ENCODE results near the gene ZDHHC14. TPM values are rescaled to one million over a fixed set of nuclear protein-coding genes. Genes with fewer than 3 reads are reported as not detected.
A peak's percentile ranks its signal among the peaks of the same experiment; 100 is the strongest.

ZDHHC14 gene
- total RNA-seq, 3 donors from 2014 or later = 9.1 to 10.5 (median 10.0) TPM

GRCh38 chr6:157556144-157556645 is 175.2 kb downstream of the ZDHHC14 start:
- DNase-seq (no peak), ATAC-seq (no peak)
- H3K4me3 ChIP-seq = no peak overlapping the region
- peaks cover 6% of the 10 kb centered on the region for H3K4me1 ChIP-seq (ENCODE audit: low read depth)
- no peak for TF ChIP-seq CTCF (IDR thresholded peaks at IDR 0.05)
- no peaks in the 10 kb centered on the region for H3K9me3 ChIP-seq
- no peaks in the 10 kb centered on the region for H3K36me3 ChIP-seq (ENCODE audit: low read depth)
- intact Hi-C loops (cut with DNase I, micrococcal nuclease) = no loop called here

- H3K36me3 ChIP-seq (ENCODE audit: low read depth) = no peaks in the 10 kb centered on the region
- H3K9me3 ChIP-seq = no peaks in the 10 kb centered on the region
- H3K4me3 ChIP-seq = no peak overlapping the region
- ATAC-seq = peak; percentile 56
- DNase-seq = no peak
- H3K4me1 ChIP-seq (ENCODE audit: low read depth) = peaks cover 6% of the 10 kb centered on the region
- intact Hi-C loops (cut with DNase I, micrococcal nuclease) = no loop called here
- no peak for TF ChIP-seq CTCF (IDR thresholded peaks at IDR 0.05)
These were observed 175.9 kb downstream of the ZDHHC14 start for GRCh38 chr6:157556671-157557430.

GRCh38 chr6:157557559-157557958 is 176.6 kb downstream of the ZDHHC14 start:
- Histone ChIP-seq H3K9me3 (no peaks in the 10 kb centered on the region), H3K4me1 (ENCODE audit: low read depth) (peaks cover 6% of the 10 kb centered on the region), H3K4me3 (no peak overlapping the region), H3K36me3 (ENCODE audit: low read depth) (no peaks in the 10 kb centered on the region)
- no peak for DNase-seq
- peak; percentile 59 for ATAC-seq
- TF ChIP-seq CTCF (IDR thresholded peaks at IDR 0.05) = no peak
- intact Hi-C loops (cut with DNase I, micrococcal nuclease) = no loop called here

GRCh38 chr6:157558049-157558448 is 177.1 kb downstream of the ZDHHC14 start:
- ATAC-seq (no peak), DNase-seq (no peak)
- Histone ChIP-seq H3K36me3 (ENCODE audit: low read depth) (no peaks in the 10 kb centered on the region), H3K4me3 (no peak overlapping the region), H3K9me3 (no peaks in the 10 kb centered on the region), H3K4me1 (ENCODE audit: low read depth) (peaks cover 6% of the 10 kb centered on the region)
- no peak for TF ChIP-seq CTCF (IDR thresholded peaks at IDR 0.05)
- intact Hi-C loops (cut with DNase I, micrococcal nuclease) = no loop called here

GRCh38 chr6:157558487-157559200 is 177.7 kb downstream of the ZDHHC14 start:
- intact Hi-C loops (cut with DNase I, micrococcal nuclease) = no loop called here
- ATAC-seq (no peak), DNase-seq (no peak)
- Histone ChIP-seq H3K36me3 (ENCODE audit: low read depth) (no peaks in the 10 kb centered on the region), H3K9me3 (no peaks in the 10 kb centered on the region), H3K4me1 (ENCODE audit: low read depth) (peaks cover 6% of the 10 kb centered on the region), H3K4me3 (no peak overlapping the region)
- no peak for TF ChIP-seq CTCF (IDR thresholded peaks at IDR 0.05)
